Hindlimb muscle (tissue), 1 donor: ENCODE results near the gene PPIP5K1. TPM values are rescaled to one million over a fixed set of nuclear protein-coding genes. Genes with fewer than 3 reads are reported as not detected.

Experiments used
- DNase-seq: peaks from one replicate; pipeline ENCODE4 v3.0.0-alpha.2; 2013
- polyA plus RNA-seq: library from polyadenylated mRNA; unstranded; fragments of 120-200 nt; gene quantifications from one replicate; pipeline ENCODE4 v1.2.1, GENCODE V29; 2013; ENCODE audit not compliant: insufficient read length

Gene PPIP5K1
- polyA plus RNA-seq, 1 donor, result 8.4 TPM

DNA sequence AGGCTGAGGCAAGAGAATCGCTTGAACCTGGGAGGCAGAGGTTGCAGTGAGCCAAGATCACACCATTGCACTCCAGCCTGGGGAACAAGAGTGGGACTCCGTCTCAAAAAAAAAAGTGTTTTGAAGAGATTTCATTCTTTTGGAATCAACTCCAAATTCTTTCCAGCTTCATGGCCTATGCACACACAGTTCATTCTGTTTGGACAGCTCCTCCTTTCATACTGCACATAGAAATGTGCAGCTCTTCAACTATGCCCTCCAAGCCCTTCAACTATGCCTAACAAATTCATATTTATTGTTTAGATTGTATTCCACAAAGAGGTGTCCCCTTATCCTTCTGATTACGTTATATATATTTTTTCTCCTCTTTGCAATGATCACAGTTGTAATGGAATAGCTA, 101.2 kb downstream of the PPIP5K1 start:
- no peak for DNase-seq

DNA sequence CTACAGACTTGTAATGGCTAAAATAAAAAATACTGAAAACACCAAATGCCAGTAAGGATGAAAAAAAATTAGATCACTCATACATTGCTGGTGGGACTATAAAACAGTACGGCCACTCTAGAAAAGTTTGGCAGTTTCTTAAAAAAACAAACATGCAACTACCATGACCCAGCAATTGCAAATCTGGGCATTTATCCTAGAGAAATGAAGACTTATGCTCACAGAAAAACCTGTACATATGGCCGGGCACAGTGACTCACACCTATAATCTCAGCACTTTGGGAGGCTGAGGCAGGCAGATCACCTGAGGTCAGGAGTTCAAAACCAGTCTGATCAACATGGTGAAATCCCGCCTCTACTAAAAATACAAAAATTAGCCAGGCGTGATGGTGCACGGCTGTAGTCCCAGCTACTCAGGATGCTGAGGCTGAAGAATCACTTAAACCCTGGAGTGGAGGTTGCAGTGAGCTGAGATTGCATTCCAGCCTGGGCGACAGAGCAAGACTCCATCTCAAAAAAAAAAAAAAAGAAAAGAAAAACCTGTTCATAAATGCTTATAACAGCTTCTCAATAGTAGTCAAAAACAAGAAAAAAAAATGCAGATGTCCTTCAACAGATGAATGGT, 102.6 kb downstream of the PPIP5K1 start:
- DNase-seq, result no peak

DNA sequence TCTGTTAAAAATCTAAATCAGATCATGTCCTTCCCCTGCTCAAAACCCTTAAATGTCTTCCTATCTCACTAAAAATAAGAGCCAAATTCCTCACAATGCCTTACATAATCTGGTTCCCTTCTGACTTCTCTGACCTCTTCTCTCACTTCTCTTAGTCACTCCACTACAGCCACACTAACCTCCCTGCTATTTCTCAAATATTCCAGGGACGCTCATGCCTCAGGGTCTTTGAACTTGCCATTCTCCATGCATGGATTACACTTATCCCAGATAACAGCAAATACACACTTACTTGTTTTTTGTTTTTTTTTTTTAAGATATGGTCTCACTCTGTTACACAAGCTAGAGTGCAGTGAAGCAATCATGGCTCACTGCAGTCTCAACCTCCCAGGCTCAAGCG, 105.6 kb downstream of the PPIP5K1 start:
- no peak for DNase-seq

Other genes with a start within 250 kb of the PPIP5K1 start
- gene ZSCAN29, start 219.2 kb downstream of the PPIP5K1 start, polyA plus RNA-seq, result 16.5 TPM
- 13.7 TPM for gene TUBGCP4, start 219.1 kb downstream of the PPIP5K1 start, polyA plus RNA-seq
- gene TP53BP1, start 97.1 kb downstream of the PPIP5K1 start, polyA plus RNA-seq, result 45.8 TPM
- 45.2 TPM for gene MAP1A, start 72.6 kb downstream of the PPIP5K1 start, polyA plus RNA-seq
- not detected for gene CKMT1B, start 3.8 kb upstream of the PPIP5K1 start, polyA plus RNA-seq
- 0.58 TPM for gene STRC, start 28.6 kb upstream of the PPIP5K1 start, polyA plus RNA-seq
- gene CATSPER2, start 58.6 kb upstream of the PPIP5K1 start, polyA plus RNA-seq, result 2.5 TPM
- not detected for gene CKMT1A, start 103.7 kb upstream of the PPIP5K1 start, polyA plus RNA-seq
- 182 TPM for gene PDIA3, start 156.2 kb upstream of the PPIP5K1 start, polyA plus RNA-seq
- 3.3 TPM for gene ELL3, start 186.8 kb upstream of the PPIP5K1 start, polyA plus RNA-seq
- 536 TPM for gene SERF2, start 202.1 kb upstream of the PPIP5K1 start, polyA plus RNA-seq
- gene SERINC4, start 210.0 kb upstream of the PPIP5K1 start, polyA plus RNA-seq, result 0.90 TPM
- 12.8 TPM for gene HYPK, start 210.4 kb upstream of the PPIP5K1 start, polyA plus RNA-seq
- gene MFAP1, start 234.5 kb upstream of the PPIP5K1 start, polyA plus RNA-seq, result 30.0 TPM
- 7.3 TPM for gene WDR76, start 236.8 kb upstream of the PPIP5K1 start, polyA plus RNA-seq